Large intestine (tissue), 3 donors: ENCODE data around the gene KLHL21. TPM values are rescaled to one million over a fixed set of nuclear protein-coding genes. Genes with fewer than 3 reads are reported as not detected.
A peak's percentile ranks its signal among the peaks of the same experiment; 100 is the strongest.

Experiments
- DNase-seq, 2 donors: peaks; one replicate each; pipeline versions ENCODE4 v3.0.0 to v3.0.0-alpha.2; 2013
- H3K27ac ChIP-seq: one replicate; pipeline ENCODE4 v1.5.1; 2013; ENCODE audit warnings: low read length
- H3K27me3 ChIP-seq: 2 replicates; pipeline ENCODE4 v1.6.1; 2013; ENCODE audit warnings: low read length; ENCODE audit not compliant: control insufficient read depth, insufficient read depth
- H3K36me3 ChIP-seq: 2 replicates; pipeline ENCODE4 v1.6.1; 2013; ENCODE audit warnings: low read length; ENCODE audit not compliant: control insufficient read depth, insufficient read depth
- H3K4me1 ChIP-seq: one replicate; pipeline ENCODE4 v1.6.1; 2013; ENCODE audit warnings: low read length; ENCODE audit not compliant: control insufficient read depth, insufficient read depth
- H3K4me3 ChIP-seq: one replicate; pipeline ENCODE4 v1.5.1; 2013; ENCODE audit warnings: low read length
- H3K9me3 ChIP-seq: one replicate; pipeline ENCODE4 v1.6.1; 2013; ENCODE audit warnings: mild to moderate bottlenecking, low read depth, low read length, moderate library complexity; ENCODE audit not compliant: control insufficient read depth
- WGBS: methylation state at CpG from one replicate; pipeline ENCODE4 v1.1.5; 2013; ENCODE audit warnings: low lambda C conversion rate; ENCODE audit not compliant: insufficient coverage; 5-methylcytosine and 5-hydroxymethylcytosine counted together
- polyA plus RNA-seq: library from polyadenylated mRNA; unstranded; fragments of 120-200 nt; gene quantifications from one replicate; pipeline ENCODE4 v1.2.1, GENCODE V29; 2013

Gene KLHL21
- polyA plus RNA-seq, 1 donor = 9.4 TPM

- peak overlapping the region; percentile 6 for H3K4me3 ChIP-seq
- H3K9me3 ChIP-seq = no peaks in the 10 kb centered on the region
- H3K4me1 ChIP-seq = peaks cover 27% of the 10 kb centered on the region
- peak; percentile 88 to 95 for DNase-seq
- H3K36me3 ChIP-seq = peaks cover 14% of the 10 kb centered on the region
- H3K27me3 ChIP-seq = no peaks in the 10 kb centered on the region
- peak overlapping the region; percentile 72 for H3K27ac ChIP-seq
- no CpG with 5 or more reads among the region's 1 CpG for WGBS
These were observed 20.3 kb downstream of the KLHL21 start for GRCh38 chr1:6582370-6582769.

- Histone ChIP-seq H3K27me3 (no peaks in the 10 kb centered on the region), H3K27ac (peak overlapping the region; percentile 72), H3K9me3 (no peaks in the 10 kb centered on the region), H3K4me1 (peaks cover 27% of the 10 kb centered on the region), H3K4me3 (peak overlapping the region; percentile 6), H3K36me3 (peaks cover 10% of the 10 kb centered on the region)
- no CpG with 5 or more reads among the region's 10 CpGs for WGBS
- DNase-seq = no peak
These were observed 20.9 kb downstream of the KLHL21 start for GRCh38 chr1:6581561-6582305.

GRCh38 chr1:6580593-6581409 lies 21.9 kb downstream of the KLHL21 start:
- Histone ChIP-seq H3K4me3 (peak overlapping the region; percentile 91), H3K9me3 (no peaks in the 10 kb centered on the region), H3K36me3 (peaks cover 8% of the 10 kb centered on the region), H3K27ac (peak overlapping the region; percentile 82), H3K4me1 (peaks cover 27% of the 10 kb centered on the region), H3K27me3 (no peaks in the 10 kb centered on the region)
- peak; percentile 18 to 48 for DNase-seq
- WGBS = 100% methylated on average over 1 of the region's 19 CpGs

- Histone ChIP-seq H3K36me3 (peaks cover 4% of the 10 kb centered on the region), H3K4me3 (peak overlapping the region; percentile 91), H3K4me1 (peaks cover 27% of the 10 kb centered on the region), H3K27me3 (no peaks in the 10 kb centered on the region), H3K9me3 (no peaks in the 10 kb centered on the region), H3K27ac (peak overlapping the region; percentile 82)
- no peak for DNase-seq
- WGBS = no CpG with 5 or more reads among the region's 30 CpGs
These were observed 22.5 kb downstream of the KLHL21 start for GRCh38 chr1:6580119-6580592.

GRCh38 chr1:6579374-6580118 lies 23.1 kb downstream of the KLHL21 start, which contains the start of gene ZBTB48:
Gene ZBTB48 (plus strand): TSS chr1:6579994. CDS start chr1:6580610, 616 bp downstream.
- Histone ChIP-seq H3K4me3 (peak within 1 kb of the TSS; percentile 91), H3K27me3 (no peaks in the 10 kb centered on the region), H3K36me3 (peaks cover 4% of the 10 kb centered on the region), H3K4me1 (peaks cover 27% of the 10 kb centered on the region), H3K9me3 (no peaks in the 10 kb centered on the region), H3K27ac (peak within 1 kb of the TSS; percentile 82)
- whole genome bisulfite sequencing = no CpG with 5 or more reads among the region's 58 CpGs
- peak; percentile 99 for DNase-seq

- Histone ChIP-seq H3K27me3 (no peaks in the 10 kb centered on the region), H3K9me3 (no peaks in the 10 kb centered on the region), H3K36me3 (no peaks in the 10 kb centered on the region), H3K4me1 (peaks cover 27% of the 10 kb centered on the region), H3K4me3 (no peak overlapping the region), H3K27ac (peak overlapping the region; percentile 65)
- DNase-seq = no peak
- WGBS = no CpG with 5 or more reads among the region's 14 CpGs
These were observed 23.9 kb downstream of the KLHL21 start for GRCh38 chr1:6578624-6579373.

GRCh38 chr1:6577831-6578525 lies 24.7 kb downstream of the KLHL21 start:
- WGBS = 80% methylated on average over 1 of the region's 6 CpGs
- Histone ChIP-seq H3K4me3 (no peak overlapping the region), H3K27me3 (no peaks in the 10 kb centered on the region), H3K9me3 (no peaks in the 10 kb centered on the region), H3K4me1 (peaks cover 25% of the 10 kb centered on the region), H3K27ac (no peak overlapping the region), H3K36me3 (no peaks in the 10 kb centered on the region)
- no peak for DNase-seq

- H3K36me3 ChIP-seq = no peaks in the 10 kb centered on the region
- peaks cover 4% of the 10 kb centered on the region for H3K27me3 ChIP-seq
- H3K4me3 ChIP-seq = no peak overlapping the region
- peaks cover 3% of the 10 kb centered on the region for H3K9me3 ChIP-seq
- H3K27ac ChIP-seq = no peak overlapping the region
- no peak for DNase-seq
- peaks cover 5% of the 10 kb centered on the region for H3K4me1 ChIP-seq
- WGBS = no CpG with 5 or more reads among the region's 14 CpGs
These were observed 27.9 kb downstream of the KLHL21 start for GRCh38 chr1:6574818-6575217.

GRCh38 chr1:6574025-6574620 lies 28.5 kb downstream of the KLHL21 start:
- no peak overlapping the region for H3K4me3 ChIP-seq
- no peaks in the 10 kb centered on the region for H3K36me3 ChIP-seq
- no peak overlapping the region for H3K27ac ChIP-seq
- H3K27me3 ChIP-seq = peaks cover 10% of the 10 kb centered on the region
- peaks cover under 1% of the 10 kb centered on the region for H3K4me1 ChIP-seq
- WGBS = no CpG with 5 or more reads among the region's 8 CpGs
- H3K9me3 ChIP-seq = peaks cover 3% of the 10 kb centered on the region
- no peak for DNase-seq
